Thyroid gland (tissue), 4 donors: ENCODE data around the gene CIDEA. TPM values are rescaled to one million over a fixed set of nuclear protein-coding genes. Genes with fewer than 3 reads are reported as not detected.
"Not testable (repeated sequence)": the region's sequence is repeated elsewhere in the genome, so short reads cannot be mapped to it uniquely, and the experiment has no call there.

Source experiments
- DNase-seq, 2 donors: peaks; one replicate each; pipeline ENCODE4 v3.0.0-alpha.2; 2019
- H3K27ac ChIP-seq, 3 donors: fragments of 200-600 bp; sonication (generic); 1 replicate in 2 of 3; 2 replicates in 1 of 3; pipeline ENCODE4 v1.5.1; 2016 to 2019; ENCODE audit warnings: mild to moderate bottlenecking in 1 of 3, moderate library complexity in 1 of 3
- H3K27me3 ChIP-seq: fragments of 200-600 bp; sonication (generic); one replicate; pipeline ENCODE4 v1.5.1; 2019
- H3K36me3 ChIP-seq, 2 donors: fragments of 200-600 bp; sonication (generic); one replicate each; pipeline ENCODE4 v1.5.1; 2016 to 2019
- H3K4me1 ChIP-seq, 2 donors: fragments of 200-600 bp; sonication (generic); one replicate each; pipeline ENCODE4 v1.5.1; 2017 to 2019
- H3K4me3 ChIP-seq, 3 donors: fragments of 200-600 bp; sonication (generic); replicated peaks in 1 of 3; 1 replicate in 2 of 3; 2 replicates in 1 of 3; pipeline ENCODE4 v1.5.1; 2016; ENCODE audit warnings: mild to moderate bottlenecking in 1 of 3
- H3K9me3 ChIP-seq: fragments of 200-600 bp; sonication (generic); one replicate; pipeline ENCODE4 v1.5.1; 2017
- CTCF ChIP-seq, 6 experiments: fragments of 200-600 bp in 3 of 6; fragments of 450-650 bp in 3 of 6; sonication (generic) in 3 of 6; IDR thresholded peaks; one replicate each; pipeline ENCODE4 v1.5.1; 2016 to 2019; ENCODE audit warnings: antibody characterized with exemption in 6 of 6, mild to moderate bottlenecking in 2 of 6, inconsistent platforms in 1 of 6, moderate library complexity in 1 of 6
- POLR2A ChIP-seq, 2 donors: fragments of 450-650 bp; IDR thresholded peaks; one replicate each; pipeline ENCODE4 v1.6.1; 2017; ENCODE audit warnings: antibody characterized with exemption in 2 of 2, mild to moderate bottlenecking in 2 of 2, moderate library complexity in 1 of 2
- WGBS, 2 donors: methylation state at CpG; one replicate each; pipeline ENCODE4 v1.1.5; 2017; 5-methylcytosine and 5-hydroxymethylcytosine counted together
- intact Hi-C: fragments of 100-400 bp; cut with DNase I; formaldehyde crosslinking; loops from one replicate; pipeline ENCODE4 v1.15.1; 2023
- total RNA-seq, 4 donors: library from RNA; depleted of rRNA; stranded (reverse); fragments of >200 nt; gene quantifications; one replicate each; pipeline ENCODE4 v1.2.3, GENCODE V29; 2016

CIDEA gene
- total RNA-seq, 4 donors from 2014 or later: 0.67 TPM; not detected in 3

- H3K36me3 ChIP-seq, DNase-seq, H3K9me3 ChIP-seq, H3K4me1 ChIP-seq, H3K27me3 ChIP-seq, H3K27ac ChIP-seq, H3K4me3 ChIP-seq, intact Hi-C loops: not testable (repeated sequence)
- 38 to 60% methylated on average over 1 to 2 of the region's 3 CpGs for WGBS, 2 donors
Observed at GRCh38 chr18:12228308-12228707, 25.9 kb upstream of the CIDEA start.

GRCh38 chr18:12230561-12230960 is 23.6 kb upstream of the CIDEA start:
- not testable (repeated sequence) for DNase-seq, H3K4me3 ChIP-seq, H3K4me1 ChIP-seq, H3K9me3 ChIP-seq, H3K36me3 ChIP-seq, H3K27me3 ChIP-seq, H3K27ac ChIP-seq
- whole genome bisulfite sequencing, 2 donors: 90 to 94% methylated on average over 8 of the region's 8 CpGs
- intact Hi-C loops: loop anchor here (10.0 kb wide), 1 partner anchor 136 kb away; the partner anchor contains the start of gene ANKRD62

- Histone ChIP-seq H3K27me3 (no peaks in the 10 kb centered on the region), H3K27ac (no peak overlapping the region), H3K4me1 (no peaks in the 10 kb centered on the region), H3K36me3 (no peaks in the 10 kb centered on the region), H3K4me3 (no peak overlapping the region), H3K9me3 (no peaks in the 10 kb centered on the region)
- intact Hi-C loops: loop anchor here (10.0 kb wide), 1 partner anchor 136 kb away; the partner anchor contains the start of gene ANKRD62
- WGBS, 2 donors: 77 to 92% methylated on average over 11 to 12 of the region's 17 CpGs
- DNase-seq: no peak
- TF ChIP-seq POLR2A (IDR thresholded peaks at IDR 0.05): no peak
- TF ChIP-seq CTCF (IDR thresholded peaks at IDR 0.05): no peak
Observed at GRCh38 chr18:12231040-12231882, 22.9 kb upstream of the CIDEA start.

- WGBS, 2 donors: 82 to 94% methylated on average over 8 to 9 of the region's 9 CpGs
- Histone ChIP-seq H3K27me3 (no peaks in the 10 kb centered on the region), H3K36me3 (no peaks in the 10 kb centered on the region), H3K9me3 (no peaks in the 10 kb centered on the region), H3K4me1 (no peaks in the 10 kb centered on the region), H3K27ac (no peak overlapping the region), H3K4me3 (no peak overlapping the region)
- no peak for DNase-seq
- no peak for TF ChIP-seq CTCF (IDR thresholded peaks at IDR 0.05)
- TF ChIP-seq POLR2A (IDR thresholded peaks at IDR 0.05): no peak
- intact Hi-C loops: loop anchor here (10.0 kb wide), 1 partner anchor 137 kb away; the partner anchor contains the start of gene ANKRD62
Observed at GRCh38 chr18:12231986-12232385, 22.2 kb upstream of the CIDEA start.

- DNase-seq: no peak
- no peaks in the 10 kb centered on the region for H3K27me3 ChIP-seq
- intact Hi-C loops: loop anchor here (10.0 kb wide), 1 partner anchor 139 kb away; the partner anchor contains the start of gene ANKRD62
- TF ChIP-seq POLR2A (IDR thresholded peaks at IDR 0.05) (no peak), CTCF (IDR thresholded peaks at IDR 0.05) (no peak)
- H3K27ac ChIP-seq: no peak overlapping the region
- no peaks in the 10 kb centered on the region for H3K36me3 ChIP-seq
- no peaks in the 10 kb centered on the region for H3K4me1 ChIP-seq
- no peaks in the 10 kb centered on the region for H3K9me3 ChIP-seq
- H3K4me3 ChIP-seq: no peak overlapping the region
- WGBS, 2 donors: 76 to 82% methylated on average over 5 of the region's 5 CpGs
Observed at GRCh38 chr18:12233378-12233777, 20.8 kb upstream of the CIDEA start.
